DLD1 (cell line): ENCODE measurements around the gene DYRK1A.

Source experiments
- in situ Hi-C: cut with HindIII; loops from 2 replicates; pipeline ENCODE4 v1.10.0; 2017; ENCODE audit warnings: low sequenced_read_pairs

The DYRK1A gene

DNA sequence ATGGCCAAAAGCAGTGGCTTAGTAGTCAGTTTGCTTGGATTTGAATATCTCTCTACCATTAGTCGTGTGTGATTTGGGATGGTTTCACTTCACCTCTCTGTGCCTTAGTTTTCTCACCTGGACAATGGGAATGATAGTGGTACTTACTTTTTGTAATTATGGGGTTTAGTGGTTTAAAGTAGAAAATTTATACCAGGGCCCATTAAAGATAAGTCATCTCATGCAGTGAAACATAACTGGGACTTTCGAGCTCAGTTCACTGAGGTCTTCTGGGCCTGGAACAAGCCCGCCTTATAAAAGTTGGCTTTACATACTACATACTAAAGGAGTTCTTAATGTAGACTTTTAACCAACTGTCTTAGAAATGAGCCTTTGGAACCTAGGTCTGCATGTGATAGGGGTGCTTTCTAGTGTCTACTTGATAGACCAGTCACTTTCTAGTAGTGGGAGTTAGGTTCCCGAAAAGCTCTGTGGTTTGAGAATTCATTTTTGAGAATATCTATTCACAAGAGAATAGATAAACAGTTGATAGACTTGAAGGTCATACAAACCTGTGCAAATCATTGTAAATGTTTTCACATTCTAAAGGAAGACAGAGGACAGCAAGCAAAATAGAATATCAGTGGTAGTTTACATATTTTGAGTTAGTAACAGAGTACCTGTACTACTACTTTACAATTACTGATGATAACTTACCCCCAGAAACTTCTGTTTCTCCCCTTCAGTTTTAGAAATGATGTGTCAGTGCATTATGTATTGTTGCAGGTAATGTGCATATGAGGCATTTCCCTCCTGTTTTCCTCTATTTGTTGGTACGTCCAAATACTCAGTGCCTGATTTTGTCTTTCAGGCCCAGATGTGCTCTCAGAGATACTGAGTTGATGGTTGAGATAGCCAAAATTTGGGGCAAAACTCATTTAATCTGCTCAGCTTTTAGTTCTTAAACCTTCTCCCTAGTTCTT, 48.0 kb downstream of the DYRK1A start:
- in situ Hi-C loops = no loop called here

DNA sequence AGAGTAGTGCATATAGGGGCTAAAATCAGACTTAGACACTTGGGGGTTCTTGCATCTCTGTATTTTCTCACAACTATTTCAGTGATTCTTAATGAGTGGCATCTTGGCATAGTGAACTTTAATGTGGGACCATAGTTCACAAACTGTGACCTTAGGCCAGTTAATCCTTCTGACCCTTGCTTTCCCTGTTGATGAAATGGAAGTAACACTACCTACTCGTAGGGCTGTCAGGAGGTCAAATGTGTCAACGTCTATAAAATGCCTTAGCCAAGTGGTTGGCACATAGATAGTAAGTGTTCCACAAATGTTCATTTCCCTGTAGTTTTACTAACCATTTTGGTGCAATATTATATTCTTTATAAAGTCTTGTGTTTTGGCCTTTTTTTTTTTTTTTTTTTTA, 49.4 kb downstream of the DYRK1A start:
- in situ Hi-C loops = no loop called here

DNA sequence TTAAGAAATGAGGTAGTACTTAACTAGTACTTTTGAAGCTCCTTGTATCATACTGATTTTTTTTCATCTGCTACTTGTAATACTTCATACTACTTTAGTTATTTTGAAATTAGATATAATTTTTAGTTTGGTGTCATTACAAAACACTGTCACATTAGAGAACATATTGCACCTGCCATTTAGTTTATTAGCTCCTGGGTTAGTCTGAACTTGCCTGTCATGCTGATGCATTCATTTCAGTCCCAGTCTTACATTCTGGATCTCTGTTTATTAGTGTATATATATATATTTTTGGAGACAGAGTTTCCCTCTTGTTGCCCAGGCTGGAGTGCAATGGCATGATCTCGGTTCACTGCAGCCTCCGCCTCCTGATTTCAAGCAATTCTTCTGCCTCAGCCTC, 50.3 kb downstream of the DYRK1A start:
- in situ Hi-C loops = no loop called here

- in situ Hi-C loops = no loop called here
These were observed 52.8 kb downstream of the DYRK1A start for GRCh38 chr21:37419228-37419906.

GRCh38 chr21:37421306-37421705, 54.7 kb downstream of the DYRK1A start:
- in situ Hi-C loops = no loop called here

- in situ Hi-C loops = no loop called here
These were observed 55.8 kb downstream of the DYRK1A start for GRCh38 chr21:37422382-37422781.

DNA sequence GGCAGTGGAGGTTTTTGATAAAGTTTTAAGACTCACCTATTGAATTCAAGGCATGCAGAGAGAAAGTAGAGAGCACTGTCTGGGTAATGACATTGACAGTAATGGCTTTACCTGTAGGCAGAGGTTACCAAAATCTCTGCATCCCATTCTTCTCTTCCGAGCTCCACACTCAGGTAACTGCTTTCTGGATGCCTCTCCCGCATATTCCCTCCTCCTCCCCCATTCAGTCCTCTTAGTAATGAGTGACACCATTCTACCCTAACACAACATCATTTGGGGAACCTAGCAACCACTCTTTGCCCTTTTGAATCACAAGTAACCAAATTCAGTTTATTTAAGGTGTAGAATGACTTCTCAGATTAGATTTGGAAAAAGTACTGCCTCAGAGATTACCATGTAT, 56.5 kb downstream of the DYRK1A start:
- in situ Hi-C loops = no loop called here

DNA sequence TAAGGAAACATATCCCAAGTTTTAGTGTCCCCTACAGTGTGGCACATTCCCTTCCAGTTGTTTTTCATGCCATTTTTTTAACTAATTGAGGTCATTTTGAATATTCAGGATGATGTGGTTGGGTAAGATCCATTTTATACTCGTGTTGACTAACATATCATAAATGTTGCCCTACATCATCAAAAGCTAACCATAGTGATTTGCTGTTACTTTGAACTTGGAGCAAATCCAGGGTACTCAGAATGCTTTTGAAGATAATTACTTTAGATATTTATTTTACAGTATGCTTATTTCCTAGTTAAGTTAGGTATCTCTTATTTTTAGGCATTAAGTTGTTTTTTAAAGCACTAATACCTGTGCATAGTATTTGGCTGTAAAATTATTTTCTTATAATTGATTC, 57.8 kb downstream of the DYRK1A start:
- in situ Hi-C loops = no loop called here

GRCh38 chr21:37425001-37425400, 58.4 kb downstream of the DYRK1A start:
- in situ Hi-C loops = no loop called here

GRCh38 chr21:37425684-37426083, 59.1 kb downstream of the DYRK1A start:
- in situ Hi-C loops = no loop called here

- in situ Hi-C loops = no loop called here
These were observed 60.6 kb downstream of the DYRK1A start for GRCh38 chr21:37427221-37427620.

GRCh38 chr21:37429356-37429755, 62.8 kb downstream of the DYRK1A start:
- in situ Hi-C loops = no loop called here

- in situ Hi-C loops = no loop called here
These were observed 63.7 kb downstream of the DYRK1A start for GRCh38 chr21:37430184-37430821.

- in situ Hi-C loops = no loop called here
These were observed 64.7 kb downstream of the DYRK1A start for GRCh38 chr21:37431243-37431642.

GRCh38 chr21:37432710-37433455, 66.3 kb downstream of the DYRK1A start:
- in situ Hi-C loops = no loop called here

DNA sequence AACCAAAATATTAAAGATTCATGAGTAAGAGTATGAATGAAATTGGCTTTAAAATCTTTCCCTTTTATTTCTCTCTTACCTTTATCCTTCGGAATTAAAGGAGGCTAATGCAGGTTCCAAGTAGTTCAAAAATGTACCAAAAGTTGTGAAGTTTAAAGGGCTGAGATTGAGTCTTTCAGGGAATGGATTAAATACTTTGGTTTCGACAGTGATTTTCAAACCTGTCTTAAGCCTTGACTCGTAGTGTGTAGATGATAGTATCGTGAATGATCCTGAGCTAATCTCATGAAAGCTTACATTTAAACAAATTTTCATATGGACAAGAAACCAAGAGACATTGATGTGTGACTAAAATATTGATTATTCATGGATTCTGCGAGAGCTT, 66.9 kb downstream of the DYRK1A start:
- in situ Hi-C loops = no loop called here

- in situ Hi-C loops = no loop called here
These were observed 68.5 kb downstream of the DYRK1A start for GRCh38 chr21:37435120-37435519.

DNA sequence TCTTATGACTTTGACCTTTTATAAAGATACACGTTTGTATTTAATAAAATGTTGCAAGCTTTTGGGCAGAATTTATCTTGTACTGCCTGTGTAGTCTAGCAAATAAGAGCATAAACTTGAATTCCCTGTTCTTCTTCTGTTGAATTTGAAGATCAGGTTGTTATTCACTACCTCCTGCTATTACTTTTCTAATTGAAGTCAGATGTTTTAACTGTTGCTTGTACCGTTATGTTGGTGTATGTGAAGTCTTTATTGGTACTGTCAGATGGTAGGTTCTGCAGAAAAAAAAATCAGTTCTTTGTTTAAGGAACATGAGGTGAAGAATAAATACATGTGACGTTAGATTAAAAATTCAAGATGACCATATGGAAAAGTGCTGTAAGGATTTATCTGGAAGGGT, 69.1 kb downstream of the DYRK1A start:
- in situ Hi-C loops = no loop called here

DNA sequence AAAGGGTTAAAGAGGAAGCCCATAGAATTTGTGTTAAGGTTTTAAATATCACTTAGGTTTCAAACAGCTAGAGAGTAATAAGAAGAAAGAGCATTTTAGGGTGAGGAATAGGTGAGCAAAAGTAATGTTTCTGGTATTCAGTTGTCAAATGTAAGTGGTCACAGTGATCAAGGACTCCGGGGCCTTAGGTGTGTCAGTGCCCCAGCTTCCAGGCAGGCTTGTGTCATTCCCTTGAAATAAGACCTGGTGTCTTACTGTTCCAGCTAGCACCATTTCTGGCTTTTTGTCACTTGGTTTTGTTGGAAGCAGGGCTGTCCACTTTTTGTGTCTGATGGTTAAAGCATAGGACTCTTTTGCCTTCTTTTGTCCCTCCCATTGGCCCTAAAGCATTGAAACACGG, 69.6 kb downstream of the DYRK1A start:
- in situ Hi-C loops = no loop called here

DNA sequence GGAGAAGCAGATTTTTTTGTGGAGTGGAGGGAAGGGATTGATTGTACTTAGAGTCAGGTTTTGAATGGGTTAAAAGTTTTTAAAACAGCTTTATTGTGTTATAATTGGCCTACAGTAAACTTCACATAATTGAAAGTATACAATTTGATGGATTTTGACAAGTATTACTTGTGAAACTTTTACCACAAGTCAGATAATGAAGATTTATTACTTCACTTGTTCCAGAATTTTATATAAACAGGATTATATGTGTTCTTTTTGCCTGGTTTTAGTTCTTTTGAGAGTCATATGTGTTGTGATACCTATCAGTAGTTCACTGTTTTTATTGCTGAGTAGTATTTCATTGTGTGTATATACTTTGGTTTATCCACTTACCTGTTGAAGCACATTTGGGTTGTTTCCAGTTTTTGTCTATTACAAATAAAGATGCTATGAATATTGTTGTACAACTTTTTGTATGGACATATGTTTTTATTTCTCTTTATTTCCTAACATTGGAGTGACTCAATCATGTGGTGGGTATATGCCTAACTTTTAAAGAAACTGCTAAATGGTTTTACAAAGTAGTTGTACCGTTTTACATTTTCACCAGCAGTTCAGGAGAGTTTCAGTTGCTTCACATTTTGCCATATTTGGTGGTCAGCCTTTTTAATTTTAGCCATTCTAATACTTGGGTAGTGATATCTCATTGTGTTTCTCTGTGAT, 71.0 kb downstream of the DYRK1A start:
- in situ Hi-C loops = no loop called here
